SU-DHL-6 (cell line): ENCODE measurements around the gene CDC123.

ENCODE experiments used
- H2AFZ ChIP-seq: fragments of 200-600 bp; sonication (generic); 2 replicates; pipeline ENCODE4 v1.6.1; 2014; ENCODE audit warnings: low read depth, mild to moderate bottlenecking, moderate library complexity, mixed read lengths, antibody characterized with exemption, low read length; ENCODE audit not compliant: severe bottlenecking
- H3F3A ChIP-seq: fragments of 200-600 bp; shearing (Covaris generic); 2 replicates; pipeline ENCODE4 v1.6.0; 2016; ENCODE audit warnings: antibody characterized with exemption, mild to moderate bottlenecking; ENCODE audit not compliant: insufficient read depth
- H3K27ac ChIP-seq: fragments of 200-600 bp; sonication (generic); 2 replicates; pipeline ENCODE4 v1.5.1; 2016; ENCODE audit warnings: low read depth, mild to moderate bottlenecking, low read length, moderate library complexity, mixed read lengths
- H3K27me3 ChIP-seq: fragments of 200-600 bp; sonication (generic), shearing (Covaris generic); 2 replicates; pipeline ENCODE4 v1.6.0; 2014; ENCODE audit warnings: mild to moderate bottlenecking, low read length
- H3K36me3 ChIP-seq: fragments of 200-600 bp; sonication (generic); 2 replicates; pipeline ENCODE4 v1.6.1; 2014; ENCODE audit warnings: mild to moderate bottlenecking, low read length, mixed read lengths
- H3K4me2 ChIP-seq: fragments of 300-600, 200-600 bp; shearing (Covaris generic), sonication (generic); 2 replicates; pipeline ENCODE4 v1.6.0; 2014; ENCODE audit warnings: low read length, low read depth, mild to moderate bottlenecking; ENCODE audit not compliant: poor library complexity, severe bottlenecking
- H3K4me3 ChIP-seq: fragments of 200-600 bp; sonication (generic); 2 replicates; pipeline ENCODE4 v1.5.1; 2014; ENCODE audit warnings: antibody characterized with exemption, low read length, mild to moderate bottlenecking, mixed read lengths; ENCODE audit not compliant: insufficient read depth, poor library complexity, severe bottlenecking
- H3K79me2 ChIP-seq: fragments of 200-600 bp; sonication (generic); 2 replicates; pipeline ENCODE4 v1.6.1; 2014; ENCODE audit warnings: mild to moderate bottlenecking, low read length, moderate library complexity; ENCODE audit not compliant: insufficient read depth
- H3K9ac ChIP-seq: fragments of 200-600 bp; sonication (generic); 2 replicates; pipeline ENCODE4 v1.7.0; 2014; ENCODE audit warnings: mild to moderate bottlenecking, low read length
- H3K9me2 ChIP-seq: fragments of 200-600 bp; sonication (generic); replicated peaks from 2 replicates; pipeline ENCODE4 v1.6.1; 2014; ENCODE audit warnings: low read length; ENCODE audit not compliant: insufficient read depth
- H3K9me3 ChIP-seq: fragments of 200-600 bp; sonication (generic); 2 replicates; pipeline ENCODE4 v1.6.1; 2014; ENCODE audit warnings: low read length, mixed read lengths; ENCODE audit not compliant: insufficient read depth
- H4K20me1 ChIP-seq: fragments of 200-600 bp; sonication (generic); 2 replicates; pipeline ENCODE4 v1.6.1; 2014; ENCODE audit warnings: low read depth, mild to moderate bottlenecking, antibody characterized with exemption, low read length, moderate library complexity, mixed read lengths
- CTCF ChIP-seq: fragments of 200-600 bp; sonication (generic); IDR thresholded peaks from one replicate; pipeline ENCODE4 v1.5.1; 2017; ENCODE audit warnings: antibody characterized with exemption, mild to moderate bottlenecking, low read length, moderate library complexity; ENCODE audit not compliant: insufficient read depth, poor library complexity, severe bottlenecking
- EZH2phosphoT487 ChIP-seq: fragments of 200-600 bp; sonication (generic), shearing (Covaris generic); conservative IDR thresholded peaks from 2 replicates; pipeline ENCODE4 v1.6.1; 2018; ENCODE audit warnings: mild to moderate bottlenecking, antibody characterized with exemption, low read length, moderate library complexity, mixed read lengths

The CDC123 gene

GRCh38 chr10:12208460-12208859, 12.5 kb downstream of the CDC123 start:
- TF ChIP-seq CTCF (no peak), EZH2phosphoT487 (no peak)
- H3K4me2 ChIP-seq: no peak overlapping the region
- peaks cover 21% of the 10 kb centered on the region; the same call in 1 of the 2 replicates for H3F3A ChIP-seq
- H3K9me3 ChIP-seq: no peaks in the 10 kb centered on the region
- no peaks in the 10 kb centered on the region for H3K27me3 ChIP-seq
- H3K36me3 ChIP-seq: peaks cover 35% of the 10 kb centered on the region
- no peak overlapping the region for H2AFZ ChIP-seq
- no peaks in the 10 kb centered on the region for H3K9me2 ChIP-seq
- H3K9ac ChIP-seq: no peak overlapping the region
- no peak overlapping the region for H3K4me3 ChIP-seq
- H3K27ac ChIP-seq: no peak overlapping the region
- H3K79me2 ChIP-seq: peaks cover 49% of the 10 kb centered on the region
- H4K20me1 ChIP-seq: peaks cover 8% of the 10 kb centered on the region; the same call in 1 of the 2 replicates

- Histone ChIP-seq H3K9ac (no peak overlapping the region), H3K4me3 (no peak overlapping the region), H3F3A (peaks cover 45% of the 10 kb centered on the region), H3K4me2 (no peak overlapping the region), H3K27ac (no peak overlapping the region), H3K79me2 (peaks cover 27% of the 10 kb centered on the region), H3K36me3 (peaks cover 44% of the 10 kb centered on the region), H3K9me2 (no peaks in the 10 kb centered on the region), H3K9me3 (no peaks in the 10 kb centered on the region), H4K20me1 (peaks cover 7% of the 10 kb centered on the region; the same call in 1 of the 2 replicates), H2AFZ (no peak overlapping the region), H3K27me3 (no peaks in the 10 kb centered on the region)
- TF ChIP-seq CTCF (no peak), EZH2phosphoT487 (no peak)
Observed at GRCh38 chr10:12212454-12212853, 16.5 kb downstream of the CDC123 start.

- H3K79me2 ChIP-seq: peaks cover 18% of the 10 kb centered on the region
- no peak overlapping the region for H3K9ac ChIP-seq
- H3K4me2 ChIP-seq: no peak overlapping the region
- no peaks in the 10 kb centered on the region for H3K27me3 ChIP-seq
- H3F3A ChIP-seq: peaks cover 43% of the 10 kb centered on the region
- no peaks in the 10 kb centered on the region for H4K20me1 ChIP-seq
- H3K27ac ChIP-seq: no peak overlapping the region
- no peak overlapping the region for H3K4me3 ChIP-seq
- H2AFZ ChIP-seq: no peak overlapping the region
- TF ChIP-seq EZH2phosphoT487 (no peak), CTCF (no peak)
- no peaks in the 10 kb centered on the region for H3K9me2 ChIP-seq
- H3K9me3 ChIP-seq: no peaks in the 10 kb centered on the region
- H3K36me3 ChIP-seq: peaks cover 41% of the 10 kb centered on the region
Observed at GRCh38 chr10:12213621-12214020, 17.6 kb downstream of the CDC123 start.
